Measurements from ENCODE around the gene NEURL4. TPM values are rescaled to one million over a fixed set of nuclear protein-coding genes. Genes with fewer than 3 reads are reported as not detected.
"Not testable (repeated sequence)": the region's sequence is repeated elsewhere in the genome, so short reads cannot be mapped to it uniquely, and the experiment has no call there.

The NEURL4 gene
- polyA plus RNA-seq, 1 donor = 28.7 TPM

- DNase-seq = no peak
- H3K27ac ChIP-seq (ENCODE audit: low read length) = no peak overlapping the region
- no CpG with 5 or more reads among the region's 3 CpGs for WGBS (ENCODE audit: insufficient coverage, low lambda C conversion rate)
Observed at GRCh38 chr17:7334938-7335538, 5.9 kb upstream of the NEURL4 start.

GRCh38 chr17:7332600-7333069 is 3.5 kb upstream of the NEURL4 start:
- not testable (repeated sequence) for H3K27ac ChIP-seq (ENCODE audit: low read length); H3K36me3 ChIP-seq (ENCODE audit: control insufficient read depth, insufficient read depth, low read length); H3K4me3 ChIP-seq (ENCODE audit: low read length); H3K9me3 ChIP-seq (ENCODE audit: control insufficient read depth, low read depth, low read length); H3K27me3 ChIP-seq (ENCODE audit: control insufficient read depth, insufficient read depth, low read length); DNase-seq
- H3K4me1 ChIP-seq (ENCODE audit: control insufficient read depth, insufficient read depth, low read length) = peaks cover 16% of the 10 kb centered on the region
- no CpG with 5 or more reads among the region's 14 CpGs for WGBS (ENCODE audit: insufficient coverage, low lambda C conversion rate)

More at GRCh38 chr17:7334938-7335538, 5.9 kb upstream of the NEURL4 start:
- Histone ChIP-seq H3K4me1 (ENCODE audit: control insufficient read depth, insufficient read depth, low read length) (peaks cover 8% of the 10 kb centered on the region), H3K4me3 (ENCODE audit: low read length) (no peak overlapping the region), H3K27me3 (ENCODE audit: control insufficient read depth, insufficient read depth, low read length) (peaks cover 4% of the 10 kb centered on the region), H3K9me3 (ENCODE audit: control insufficient read depth, low read depth, low read length) (no peaks in the 10 kb centered on the region), H3K36me3 (ENCODE audit: control insufficient read depth, insufficient read depth, low read length) (no peaks in the 10 kb centered on the region)

- H3K27ac ChIP-seq (ENCODE audit: low read length) = no peak overlapping the region
- no peaks in the 10 kb centered on the region for H3K36me3 ChIP-seq (ENCODE audit: control insufficient read depth, insufficient read depth, low read length)
- no peak for DNase-seq
- no peak overlapping the region for H3K4me3 ChIP-seq (ENCODE audit: low read length)
- no peaks in the 10 kb centered on the region for H3K9me3 ChIP-seq (ENCODE audit: control insufficient read depth, low read depth, low read length)
- peaks cover 16% of the 10 kb centered on the region for H3K4me1 ChIP-seq (ENCODE audit: control insufficient read depth, insufficient read depth, low read length)
- H3K27me3 ChIP-seq (ENCODE audit: control insufficient read depth, insufficient read depth, low read length) = peaks cover 4% of the 10 kb centered on the region
- no CpG with 5 or more reads among the region's 7 CpGs for WGBS (ENCODE audit: insufficient coverage, low lambda C conversion rate)
Observed at GRCh38 chr17:7332111-7332510, 3.0 kb upstream of the NEURL4 start.

GRCh38 chr17:7330638-7331015 is 1.5 kb upstream of the NEURL4 start:
- Histone ChIP-seq H3K9me3 (ENCODE audit: control insufficient read depth, low read depth, low read length) (no peaks in the 10 kb centered on the region), H3K27me3 (ENCODE audit: control insufficient read depth, insufficient read depth, low read length) (peaks cover 2% of the 10 kb centered on the region), H3K4me3 (ENCODE audit: low read length) (peak overlapping the region; percentile 59), H3K27ac (ENCODE audit: low read length) (peak overlapping the region; percentile 73), H3K4me1 (ENCODE audit: control insufficient read depth, insufficient read depth, low read length) (peaks cover 16% of the 10 kb centered on the region), H3K36me3 (ENCODE audit: control insufficient read depth, insufficient read depth, low read length) (peaks cover 13% of the 10 kb centered on the region)
- no CpG with 5 or more reads among the region's 13 CpGs for WGBS (ENCODE audit: insufficient coverage, low lambda C conversion rate)
- DNase-seq = no peak

GRCh38 chr17:7329997-7330637 is 982 bp upstream of the NEURL4 start:
- Histone ChIP-seq H3K36me3 (ENCODE audit: control insufficient read depth, insufficient read depth, low read length) (peaks cover 17% of the 10 kb centered on the region), H3K9me3 (ENCODE audit: control insufficient read depth, low read depth, low read length) (no peaks in the 10 kb centered on the region)

GRCh38 chr17:7329374-7329996 is 350 bp upstream of the NEURL4 start:
- no CpG with 5 or more reads among the region's 43 CpGs for WGBS (ENCODE audit: insufficient coverage, low lambda C conversion rate)
- Histone ChIP-seq H3K4me3 (ENCODE audit: low read length) (peak overlapping the region; percentile 59), H3K36me3 (ENCODE audit: control insufficient read depth, insufficient read depth, low read length) (peaks cover 22% of the 10 kb centered on the region), H3K4me1 (ENCODE audit: control insufficient read depth, insufficient read depth, low read length) (peaks cover 16% of the 10 kb centered on the region), H3K9me3 (ENCODE audit: control insufficient read depth, low read depth, low read length) (no peaks in the 10 kb centered on the region), H3K27ac (ENCODE audit: low read length) (peak overlapping the region; percentile 73), H3K27me3 (ENCODE audit: control insufficient read depth, insufficient read depth, low read length) (peaks cover 2% of the 10 kb centered on the region)
- peak; percentile 99 to 100 for DNase-seq

More at GRCh38 chr17:7329997-7330637, 982 bp upstream of the NEURL4 start:
- Histone ChIP-seq H3K27ac (ENCODE audit: low read length) (peak overlapping the region; percentile 73), H3K4me1 (ENCODE audit: control insufficient read depth, insufficient read depth, low read length) (peaks cover 16% of the 10 kb centered on the region), H3K4me3 (ENCODE audit: low read length) (peak overlapping the region; percentile 59), H3K27me3 (ENCODE audit: control insufficient read depth, insufficient read depth, low read length) (peaks cover 2% of the 10 kb centered on the region)
- peak in 1 of 2 donors; percentile 52 for DNase-seq
- WGBS (ENCODE audit: insufficient coverage, low lambda C conversion rate) = no CpG with 5 or more reads among the region's 34 CpGs

- Histone ChIP-seq H3K4me1 (ENCODE audit: control insufficient read depth, insufficient read depth, low read length) (peaks cover 16% of the 10 kb centered on the region), H3K27me3 (ENCODE audit: control insufficient read depth, insufficient read depth, low read length) (peaks cover 2% of the 10 kb centered on the region), H3K4me3 (ENCODE audit: low read length) (no peak overlapping the region), H3K36me3 (ENCODE audit: control insufficient read depth, insufficient read depth, low read length) (peaks cover 37% of the 10 kb centered on the region), H3K27ac (ENCODE audit: low read length) (no peak overlapping the region), H3K9me3 (ENCODE audit: control insufficient read depth, low read depth, low read length) (no peaks in the 10 kb centered on the region)
- DNase-seq = no peak
- WGBS (ENCODE audit: insufficient coverage, low lambda C conversion rate) = no CpG with 5 or more reads among the region's 1 CpG
Observed at GRCh38 chr17:7328009-7328408, 1.1 kb downstream of the NEURL4 start.

- DNase-seq = no peak
- H3K27me3 ChIP-seq (ENCODE audit: control insufficient read depth, insufficient read depth, low read length) = peaks cover 2% of the 10 kb centered on the region
- no CpG with 5 or more reads among the region's 17 CpGs for WGBS (ENCODE audit: insufficient coverage, low lambda C conversion rate)
- no peak overlapping the region for H3K27ac ChIP-seq (ENCODE audit: low read length)
- H3K9me3 ChIP-seq (ENCODE audit: control insufficient read depth, low read depth, low read length) = no peaks in the 10 kb centered on the region
- H3K4me3 ChIP-seq (ENCODE audit: low read length) = no peak overlapping the region
- peaks cover 42% of the 10 kb centered on the region for H3K36me3 ChIP-seq (ENCODE audit: control insufficient read depth, insufficient read depth, low read length)
- H3K4me1 ChIP-seq (ENCODE audit: control insufficient read depth, insufficient read depth, low read length) = peaks cover 16% of the 10 kb centered on the region
Observed at GRCh38 chr17:7327501-7327900, 1.6 kb downstream of the NEURL4 start.

GRCh38 chr17:7327056-7327455 is 2.1 kb downstream of the NEURL4 start:
- H3K27ac ChIP-seq (ENCODE audit: low read length) = no peak overlapping the region
- H3K27me3 ChIP-seq (ENCODE audit: control insufficient read depth, insufficient read depth, low read length) = peaks cover 2% of the 10 kb centered on the region
- no peak overlapping the region for H3K4me3 ChIP-seq (ENCODE audit: low read length)
- H3K36me3 ChIP-seq (ENCODE audit: control insufficient read depth, insufficient read depth, low read length) = peaks cover 46% of the 10 kb centered on the region
- H3K9me3 ChIP-seq (ENCODE audit: control insufficient read depth, low read depth, low read length) = no peaks in the 10 kb centered on the region
- no peak for DNase-seq
- WGBS (ENCODE audit: insufficient coverage, low lambda C conversion rate) = no CpG with 5 or more reads among the region's 7 CpGs
- peaks cover 16% of the 10 kb centered on the region for H3K4me1 ChIP-seq (ENCODE audit: control insufficient read depth, insufficient read depth, low read length)

GRCh38 chr17:7326186-7326585 is 2.9 kb downstream of the NEURL4 start:
- peaks cover 16% of the 10 kb centered on the region for H3K4me1 ChIP-seq (ENCODE audit: control insufficient read depth, insufficient read depth, low read length)
- H3K36me3 ChIP-seq (ENCODE audit: control insufficient read depth, insufficient read depth, low read length) = peaks cover 55% of the 10 kb centered on the region
- no peaks in the 10 kb centered on the region for H3K9me3 ChIP-seq (ENCODE audit: control insufficient read depth, low read depth, low read length)
- WGBS (ENCODE audit: insufficient coverage, low lambda C conversion rate) = no CpG with 5 or more reads among the region's 11 CpGs
- H3K27me3 ChIP-seq (ENCODE audit: control insufficient read depth, insufficient read depth, low read length) = no peaks in the 10 kb centered on the region
- H3K27ac ChIP-seq (ENCODE audit: low read length) = no peak overlapping the region
- no peak for DNase-seq
- H3K4me3 ChIP-seq (ENCODE audit: low read length) = no peak overlapping the region

All from large intestine (tissue), 3 donors.